GM12878 (cell line): ENCODE measurements around the gene NANOS2. TPM values are rescaled to one million over a fixed set of nuclear protein-coding genes. Genes with fewer than 3 reads are reported as not detected.

Experiments
- ATAC-seq: fragments of 200-7000 bp; cut with Tn5 transposase; 3 replicates; pipeline ENCODE4 v1.9.1; 2020; ENCODE audit warnings: mild to moderate bottlenecking, moderate library complexity
- BruUV-seq: library from RNA; stranded (reverse); fragments of 400-500 nt; replicated peaks from 2 replicates; lab custom pipeline; 2021; lab: Mats Ljungman, UMichigan
- CTCF ChIA-PET: fragments of 300-600 bp; sonication (Branson Sonifier 250); formaldehyde crosslinking; extraction: SDS; loops from one replicate; lab custom pipeline; 2021; ENCODE audit warnings: inconsistent platforms; lab: Yijun Ruan, JAX
- POLR2A ChIA-PET: fragments of 350-600 bp; formaldehyde crosslinking; extraction: SDS; loops from one replicate; lab custom pipeline; 2021; ENCODE audit warnings: inconsistent platforms; lab: Charles Lee
- RAD21 ChIA-PET: fragments of 300-600 bp; sonication (Branson Sonifier 250); formaldehyde crosslinking; loops from one replicate; lab custom pipeline; 2023; ENCODE audit warnings: antibody characterized with exemption; ENCODE audit not compliant: unreplicated experiment; lab: Charles Lee
- SMC1A ChIA-PET: fragments of 300-600 bp; sonication (Branson Sonifier 250); formaldehyde crosslinking; loops from one replicate; lab custom pipeline; 2023; ENCODE audit not compliant: unreplicated experiment, uncharacterized antibody; lab: Charles Lee
- DNase-seq: peaks from one replicate; pipeline ENCODE4 v3.0.0-alpha.2; 2011; ENCODE audit warnings: low read depth, low spot score
- FAIRE-seq: peaks from 3 replicates; lab custom pipeline; 2011; peaks lifted over from hg19 to GRCh38; lab: Jason Lieb, UNC
- H2AFZ ChIP-seq: 2 replicates; pipeline ENCODE4 v1.6.0; 2011; ENCODE audit warnings: low read depth, low read length, control low read depth; ENCODE audit not compliant: control insufficient read depth
- H3K27ac ChIP-seq: 2 replicates; pipeline ENCODE4 v1.5.1; 2011; ENCODE audit warnings: control low read depth; ENCODE audit not compliant: control insufficient read depth, insufficient read depth
- H3K27me3 ChIP-seq, 2 experiments: replicated peaks in 1 of 2; 2 replicates each; pipeline versions ENCODE4 v1.6.0 to v1.6.1; 2011; ENCODE audit warnings: low read length in 1 of 2; ENCODE audit not compliant: control insufficient read depth in 2 of 2, insufficient read depth in 2 of 2
- H3K36me3 ChIP-seq, 2 experiments: 2 replicates each; pipeline ENCODE4 v1.5.1; 2011; ENCODE audit warnings: low read length in 1 of 2; ENCODE audit not compliant: control insufficient read depth in 2 of 2, insufficient read depth in 2 of 2
- H3K4me1 ChIP-seq: 2 replicates; pipeline ENCODE4 v1.6.1; 2011; ENCODE audit warnings: mild to moderate bottlenecking, low read length, moderate library complexity, mixed read lengths; ENCODE audit not compliant: control insufficient read depth, insufficient read depth
- H3K4me2 ChIP-seq: 2 replicates; pipeline ENCODE4 v1.6.0; 2011; ENCODE audit warnings: control low read depth; ENCODE audit not compliant: control insufficient read depth, insufficient read depth
- H3K4me3 ChIP-seq: fragments of 200-600 bp; sonication (generic); 2 replicates; pipeline ENCODE4 v1.5.1; 2016
- H3K79me2 ChIP-seq: 2 replicates; pipeline ENCODE4 v1.6.0; 2011; ENCODE audit warnings: low read length; ENCODE audit not compliant: control insufficient read depth, insufficient read depth
- H3K9ac ChIP-seq: 2 replicates; pipeline ENCODE4 v1.8.0; 2011; ENCODE audit warnings: low read length, control low read depth, mixed read lengths; ENCODE audit not compliant: control insufficient read depth, insufficient read depth
- H3K9me3 ChIP-seq: replicated peaks from 3 replicates; pipeline ENCODE4 v1.5.1; 2011; ENCODE audit warnings: mild to moderate bottlenecking, low read length; ENCODE audit not compliant: control insufficient read depth, insufficient read depth
- H4K20me1 ChIP-seq: 2 replicates; pipeline ENCODE4 v1.6.0; 2011; ENCODE audit not compliant: control insufficient read depth, insufficient read depth
- BCLAF1 ChIP-seq: fragments of 450-650 bp; IDR thresholded peaks from 2 replicates; pipeline ENCODE4 v1.6.1; 2017; ENCODE audit warnings: antibody characterized with exemption, mild to moderate bottlenecking, moderate library complexity
- BRCA1 ChIP-seq: IDR thresholded peaks from 2 replicates; pipeline ENCODE4 v1.6.1; 2011; ENCODE audit warnings: low read depth, low read length, improper control_type of control experiment
- ESRRA ChIP-seq: IDR thresholded peaks from 2 replicates; pipeline ENCODE4 v1.6.1; 2012; ENCODE audit warnings: mild to moderate bottlenecking, low read length, improper control_type of control experiment
- POLR2AphosphoS5 ChIP-seq: IDR thresholded peaks from 2 replicates; pipeline ENCODE4 v1.6.1; 2011; ENCODE audit warnings: mild to moderate bottlenecking, low read length, inconsistent platforms
- RAD51 ChIP-seq: fragments of 450-650 bp; IDR thresholded peaks from 2 replicates; pipeline ENCODE4 v1.6.1; 2016; ENCODE audit warnings: moderate library complexity, mild to moderate bottlenecking, inconsistent platforms
- RCOR1 ChIP-seq: conservative IDR thresholded peaks from 2 replicates; pipeline ENCODE4 v1.6.1; 2012; ENCODE audit warnings: low read depth, low read length, improper control_type of control experiment
- REST ChIP-seq: IDR thresholded peaks from 2 replicates; pipeline ENCODE4 v1.6.1; 2012; ENCODE audit warnings: mild to moderate bottlenecking, low read depth, low read length
- SREBF2 ChIP-seq: IDR thresholded peaks from 2 replicates; pipeline ENCODE4 v1.6.1; 2012; ENCODE audit warnings: mild to moderate bottlenecking, low read length
- ZBED1 ChIP-seq: IDR thresholded peaks from 2 replicates; pipeline ENCODE4 v1.6.1; 2016; ENCODE audit warnings: borderline replicate concordance
- ZNF24 ChIP-seq: fragments of 450-650 bp; IDR thresholded peaks from 2 replicates; pipeline ENCODE4 v1.6.1; 2017; ENCODE audit warnings: antibody characterized with exemption, mild to moderate bottlenecking
- ZZZ3 ChIP-seq: IDR thresholded peaks from 2 replicates; pipeline ENCODE4 v1.6.1; 2011; ENCODE audit warnings: low read depth; ENCODE audit not compliant: control insufficient read depth, insufficient read length
- WGBS: methylation state at CpG from one replicate; pipeline ENCODE4 v1.1.6; 2016; ENCODE audit warnings: low lambda C conversion rate; ENCODE audit not compliant: insufficient replicate concordance, insufficient coverage; ENCODE audit errors: missing lambda C conversion rate; 5-methylcytosine and 5-hydroxymethylcytosine counted together
- in situ Hi-C: fragments of 300-500 bp; cut with MboI; formaldehyde crosslinking; loops from 9 replicates; pipeline ENCODE4 v1.14.3; 2018; ENCODE audit warnings: mixed read lengths
- intact Hi-C: fragments of 100-400 bp; cut with micrococcal nuclease; formaldehyde crosslinking; loops from one replicate; pipeline ENCODE4 v1.14.2; 2022; ENCODE audit not compliant: unreplicated experiment
- polyA plus RNA-seq, 11 experiments: library from polyadenylated mRNA; depleted of rRNA in 4 of 11; unstranded in 6 of 11; stranded (reverse) in 5 of 11; fragments of >200 nt; fragmentation: Nextera tagmentation in 4 of 11; fragmentation: Illumina TruSeq in 1 of 11; extraction: Ambion mirVana in 4 of 11; extraction: Trizol in 1 of 11; gene quantifications; 1 replicate in 1 of 11; 2 replicates in 10 of 11; pipeline versions ENCODE4 v1.2.1 to v1.2.3, GENCODE V29; 2011 to 2016; ENCODE audit warnings: inconsistent platforms in 2 of 11, missing spikeins in 2 of 11, low read depth in 1 of 11
- total RNA-seq, 4 experiments: library from RNA; depleted of rRNA in 3 of 4; stranded (reverse); fragments of >200 nt in 3 of 4; fragmentation: Illumina TruSeq in 1 of 4; extraction: Trizol in 1 of 4; gene quantifications; 2 replicates each; pipeline versions ENCODE4 v1.2.1 to v1.2.3, GENCODE V29; 2013 to 2021
- TF ChIP-seq, protein P1 (sequence below), 3 experiments: IDR thresholded peaks in 2 of 3; conservative IDR thresholded peaks in 1 of 3; 2 replicates each; pipeline ENCODE4 v1.5.1; 2011; ENCODE audit warnings: low read depth in 3 of 3, low read length in 3 of 3, mild to moderate bottlenecking in 3 of 3, control low read depth in 2 of 3, moderate library complexity in 2 of 3, inconsistent platforms in 1 of 3, mixed read lengths in 1 of 3; ENCODE audit not compliant: control insufficient read depth in 2 of 3, insufficient read depth in 1 of 3; ENCODE audit errors: extremely low read depth in 1 of 3
- TF ChIP-seq, protein P2 (sequence below): fragments of 450-650 bp; formaldehyde crosslinking; IDR thresholded peaks from 2 replicates; pipeline ENCODE4 v1.4.0; 2022; ENCODE audit warnings: mild to moderate bottlenecking, moderate library complexity

Gene NANOS2
- total and polyA plus RNA-seq, 10 of the 15 experiments (the other 5 are each of a cell fraction or from before 2014, with no cell fraction given) = not detected

DNA sequence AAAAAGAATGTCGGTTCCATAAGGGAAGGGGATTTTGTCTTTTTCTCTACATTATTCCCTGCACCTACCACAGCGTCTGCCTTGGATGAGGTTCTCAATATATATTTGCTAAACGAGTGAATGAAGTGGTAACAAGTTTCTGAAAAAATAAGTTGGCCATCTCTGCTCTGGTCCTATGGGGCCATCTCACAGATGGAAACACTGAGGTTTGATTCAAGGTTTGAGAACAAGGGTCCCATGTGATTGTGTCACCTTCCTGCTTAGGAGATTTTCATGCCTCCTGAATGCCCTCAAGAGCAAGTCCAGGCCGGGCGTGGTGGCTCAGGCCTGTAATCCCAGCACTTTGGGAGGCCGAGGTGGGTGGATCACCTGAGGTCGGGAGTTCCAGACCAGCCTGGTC lies 15.3 kb downstream of the NANOS2 start:
- H3K9me3 ChIP-seq = no peaks in the 10 kb centered on the region
- no peaks in the 10 kb centered on the region; a peak in 2 of 4 replicates for H3K36me3 ChIP-seq
- SMC1A ChIA-PET = no interaction called here
- in situ Hi-C loops (no loop called here), intact Hi-C loops (no loop called here)
- RAD21 ChIA-PET = no interaction called here
- POLR2A ChIA-PET = no interaction called here
- no peaks in the 10 kb centered on the region for H4K20me1 ChIP-seq
- H2AFZ ChIP-seq = no peak overlapping the region
- no peak for ATAC-seq
- no peak for FAIRE-seq
- CTCF ChIA-PET = no interaction called here
- H3K4me2 ChIP-seq = no peak overlapping the region
- no TSS peak for BruUV-seq
- H3K4me1 ChIP-seq = peaks cover 10% of the 10 kb centered on the region
- no peak overlapping the region for H3K9ac ChIP-seq
- peaks cover 8% of the 10 kb centered on the region for H3K79me2 ChIP-seq
- 90% methylated on average over 7 of the region's 7 CpGs for WGBS
- no peak for DNase-seq
- H3K27me3 ChIP-seq = no peaks in the 10 kb centered on the region
- H3K4me3 ChIP-seq = no peak overlapping the region
- H3K27ac ChIP-seq = no peak overlapping the region
- no peak for TF ChIP-seq ZZZ3
- TF ChIP-seq, protein P1, sequence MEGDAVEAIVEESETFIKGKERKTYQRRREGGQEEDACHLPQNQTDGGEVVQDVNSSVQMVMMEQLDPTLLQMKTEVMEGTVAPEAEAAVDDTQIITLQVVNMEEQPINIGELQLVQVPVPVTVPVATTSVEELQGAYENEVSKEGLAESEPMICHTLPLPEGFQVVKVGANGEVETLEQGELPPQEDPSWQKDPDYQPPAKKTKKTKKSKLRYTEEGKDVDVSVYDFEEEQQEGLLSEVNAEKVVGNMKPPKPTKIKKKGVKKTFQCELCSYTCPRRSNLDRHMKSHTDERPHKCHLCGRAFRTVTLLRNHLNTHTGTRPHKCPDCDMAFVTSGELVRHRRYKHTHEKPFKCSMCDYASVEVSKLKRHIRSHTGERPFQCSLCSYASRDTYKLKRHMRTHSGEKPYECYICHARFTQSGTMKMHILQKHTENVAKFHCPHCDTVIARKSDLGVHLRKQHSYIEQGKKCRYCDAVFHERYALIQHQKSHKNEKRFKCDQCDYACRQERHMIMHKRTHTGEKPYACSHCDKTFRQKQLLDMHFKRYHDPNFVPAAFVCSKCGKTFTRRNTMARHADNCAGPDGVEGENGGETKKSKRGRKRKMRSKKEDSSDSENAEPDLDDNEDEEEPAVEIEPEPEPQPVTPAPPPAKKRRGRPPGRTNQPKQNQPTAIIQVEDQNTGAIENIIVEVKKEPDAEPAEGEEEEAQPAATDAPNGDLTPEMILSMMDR (IDR thresholded peaks at IDR 0.05 in 2 of 3, conservative IDR thresholded peaks at IDR 0.05 in 1 of 3; ENCODE audit: control insufficient read depth in 2 of 3, extremely low read depth in 1 of 3, insufficient read depth in 1 of 3, low read depth in 3 of 3, low read length in 3 of 3) = no peak
- TF ChIP-seq RAD51 = no peak
- TF ChIP-seq ZNF24 = no peak
- TF ChIP-seq, protein P2, sequence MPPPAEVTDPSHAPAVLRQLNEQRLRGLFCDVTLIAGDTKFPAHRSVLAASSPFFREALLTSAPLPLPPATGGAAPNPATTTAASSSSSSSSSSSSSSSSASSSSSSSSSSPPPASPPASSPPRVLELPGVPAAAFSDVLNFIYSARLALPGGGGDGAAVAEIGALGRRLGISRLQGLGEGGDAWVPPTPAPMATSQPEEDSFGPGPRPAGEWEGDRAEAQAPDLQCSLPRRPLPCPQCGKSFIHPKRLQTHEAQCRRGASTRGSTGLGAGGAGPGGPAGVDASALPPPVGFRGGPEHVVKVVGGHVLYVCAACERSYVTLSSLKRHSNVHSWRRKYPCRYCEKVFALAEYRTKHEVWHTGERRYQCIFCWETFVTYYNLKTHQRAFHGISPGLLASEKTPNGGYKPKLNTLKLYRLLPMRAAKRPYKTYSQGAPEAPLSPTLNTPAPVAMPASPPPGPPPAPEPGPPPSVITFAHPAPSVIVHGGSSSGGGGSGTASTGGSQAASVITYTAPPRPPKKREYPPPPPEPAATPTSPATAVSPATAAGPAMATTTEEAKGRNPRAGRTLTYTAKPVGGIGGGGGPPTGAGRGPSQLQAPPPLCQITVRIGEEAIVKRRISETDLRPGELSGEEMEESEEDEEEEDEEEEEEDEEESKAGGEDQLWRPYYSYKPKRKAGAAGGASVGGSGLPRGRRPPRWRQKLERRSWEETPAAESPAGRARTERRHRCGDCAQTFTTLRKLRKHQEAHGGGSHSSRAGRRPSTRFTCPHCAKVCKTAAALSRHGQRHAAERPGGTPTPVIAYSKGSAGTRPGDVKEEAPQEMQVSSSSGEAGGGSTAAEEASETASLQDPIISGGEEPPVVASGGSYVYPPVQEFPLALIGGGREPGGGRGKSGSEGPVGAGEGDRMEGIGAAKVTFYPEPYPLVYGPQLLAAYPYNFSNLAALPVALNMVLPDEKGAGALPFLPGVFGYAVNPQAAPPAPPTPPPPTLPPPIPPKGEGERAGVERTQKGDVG (CRISPR knock-in tag) = no peak
- TF ChIP-seq REST = no peak
- no peak for TF ChIP-seq ESRRA
- no peak for TF ChIP-seq BCLAF1
- TF ChIP-seq SREBF2 = no peak
- TF ChIP-seq ZBED1 = no peak
- no peak for TF ChIP-seq POLR2AphosphoS5
- no peak for TF ChIP-seq BRCA1
- TF ChIP-seq RCOR1 = no peak
